ENCODE results near the gene EIF3M. TPM values are rescaled to one million over a fixed set of nuclear protein-coding genes. Genes with fewer than 3 reads are reported as not detected.
A peak's percentile ranks its signal among the peaks of the same experiment; 100 is the strongest.

EIF3M gene
- 138 and 240 TPM in 2 replicates for total RNA-seq
- polyA plus RNA-seq, result 491 and 538 TPM in 2 replicates
- polyA plus RNA-seq (2012), result 238 and 270 TPM in 2 replicates
- polyA minus RNA-seq (ENCODE audit: low replicate concordance), result 23.7 and 38.9 TPM in 2 replicates

DNA sequence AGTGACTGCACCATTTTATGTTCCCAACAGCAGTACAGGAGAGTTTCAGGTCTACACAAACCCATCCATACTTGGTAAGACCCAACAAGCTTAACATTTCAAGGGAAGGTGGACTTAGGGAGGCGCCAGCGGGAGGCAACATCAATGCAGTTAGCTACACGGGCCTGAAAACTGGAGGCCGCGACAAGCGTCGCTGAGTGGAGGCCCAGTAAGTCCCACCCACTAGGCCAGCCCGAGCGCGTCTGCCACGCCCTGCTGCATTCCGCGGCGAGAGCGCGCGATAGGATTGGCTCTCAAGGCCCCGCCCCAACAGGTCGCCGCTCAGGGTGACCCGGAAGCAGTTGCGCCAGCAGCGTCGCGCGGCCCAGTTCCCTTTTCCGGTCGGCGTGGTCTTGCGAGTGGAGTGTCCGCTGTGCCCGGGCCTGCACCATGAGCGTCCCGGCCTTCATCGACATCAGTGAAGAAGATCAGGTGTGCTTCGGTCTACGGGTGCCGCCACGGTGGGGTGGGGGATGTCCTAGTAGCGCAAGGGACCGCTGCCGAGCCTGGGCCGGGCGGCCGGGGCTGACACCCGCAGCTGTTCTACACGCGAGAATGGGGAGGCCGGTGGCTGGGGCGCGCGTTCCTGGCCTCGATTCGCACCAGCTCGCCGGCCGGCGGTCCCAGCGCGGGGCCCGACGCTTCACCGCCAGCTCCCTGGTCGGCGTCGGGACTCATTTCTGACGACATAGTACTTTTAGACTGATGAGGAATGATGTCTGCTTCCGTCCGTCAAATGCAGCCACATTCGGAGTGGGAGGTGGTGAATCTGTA lies at the start of gene EIF3M:
Gene EIF3M (plus strand): TSS at position 373 of the 813 bp plus-strand sequence. CDS start 57 bp downstream, at position 430.
- no peaks in the 10 kb centered on the region for H3K4me1 ChIP-seq (ENCODE audit: control insufficient read depth, extremely low read depth, insufficient read depth, low read length)
- no peaks in the 10 kb centered on the region for H4K20me1 ChIP-seq (ENCODE audit: control insufficient read depth, extremely low read depth, insufficient read depth, low read length)
- H3K9ac ChIP-seq (ENCODE audit: insufficient read depth, low read length), result peak within 1 kb of the TSS; percentile 71
- no peaks in the 10 kb centered on the region for H3K27me3 ChIP-seq (ENCODE audit: control insufficient read depth, insufficient read depth, low read length)
- peak within 1 kb of the TSS; percentile 70 to 97 (median 86) for H3K4me3 ChIP-seq (replicated peaks in 1 of 4; ENCODE audit: control extremely low read depth in 1 of 4, insufficient read depth in 1 of 4, low read depth in 3 of 4, low read length in 4 of 4)
- peak within 1 kb of the TSS; percentile 98 for H2AFZ ChIP-seq (ENCODE audit: low read length)
- H3K4me2 ChIP-seq (ENCODE audit: extremely low read depth, insufficient read depth, low read length), result peak within 1 kb of the TSS; percentile 73
- TF ChIP-seq, protein P1, sequence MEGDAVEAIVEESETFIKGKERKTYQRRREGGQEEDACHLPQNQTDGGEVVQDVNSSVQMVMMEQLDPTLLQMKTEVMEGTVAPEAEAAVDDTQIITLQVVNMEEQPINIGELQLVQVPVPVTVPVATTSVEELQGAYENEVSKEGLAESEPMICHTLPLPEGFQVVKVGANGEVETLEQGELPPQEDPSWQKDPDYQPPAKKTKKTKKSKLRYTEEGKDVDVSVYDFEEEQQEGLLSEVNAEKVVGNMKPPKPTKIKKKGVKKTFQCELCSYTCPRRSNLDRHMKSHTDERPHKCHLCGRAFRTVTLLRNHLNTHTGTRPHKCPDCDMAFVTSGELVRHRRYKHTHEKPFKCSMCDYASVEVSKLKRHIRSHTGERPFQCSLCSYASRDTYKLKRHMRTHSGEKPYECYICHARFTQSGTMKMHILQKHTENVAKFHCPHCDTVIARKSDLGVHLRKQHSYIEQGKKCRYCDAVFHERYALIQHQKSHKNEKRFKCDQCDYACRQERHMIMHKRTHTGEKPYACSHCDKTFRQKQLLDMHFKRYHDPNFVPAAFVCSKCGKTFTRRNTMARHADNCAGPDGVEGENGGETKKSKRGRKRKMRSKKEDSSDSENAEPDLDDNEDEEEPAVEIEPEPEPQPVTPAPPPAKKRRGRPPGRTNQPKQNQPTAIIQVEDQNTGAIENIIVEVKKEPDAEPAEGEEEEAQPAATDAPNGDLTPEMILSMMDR (conservative IDR thresholded peaks at IDR 0.05 in 1 of 2, IDR thresholded peaks at IDR 0.05 in 1 of 2; ENCODE audit: low read depth in 1 of 2, low read length in 2 of 2), result no peak
- TF ChIP-seq EZH2 (IDR thresholded peaks at IDR 0.05; ENCODE audit: low read length, missing control alignments), result no peak
- peaks cover 46% of the 10 kb centered on the region for H3K79me2 ChIP-seq (ENCODE audit: control insufficient read depth, insufficient read depth, low read length)
- peaks cover 1% of the 10 kb centered on the region for H3K36me3 ChIP-seq (ENCODE audit: control insufficient read depth, insufficient read depth, low read length)
- peak within 1 kb of the TSS; percentile 77 for H3K27ac ChIP-seq (ENCODE audit: insufficient read depth, low read length)
- peak; percentile 96 to 97 for DNase-seq (ENCODE audit: low read depth in 2 of 2)
- no peaks in the 10 kb centered on the region for H3K9me3 ChIP-seq (ENCODE audit: control insufficient read depth, insufficient read depth, low read depth, low read length)

DNA sequence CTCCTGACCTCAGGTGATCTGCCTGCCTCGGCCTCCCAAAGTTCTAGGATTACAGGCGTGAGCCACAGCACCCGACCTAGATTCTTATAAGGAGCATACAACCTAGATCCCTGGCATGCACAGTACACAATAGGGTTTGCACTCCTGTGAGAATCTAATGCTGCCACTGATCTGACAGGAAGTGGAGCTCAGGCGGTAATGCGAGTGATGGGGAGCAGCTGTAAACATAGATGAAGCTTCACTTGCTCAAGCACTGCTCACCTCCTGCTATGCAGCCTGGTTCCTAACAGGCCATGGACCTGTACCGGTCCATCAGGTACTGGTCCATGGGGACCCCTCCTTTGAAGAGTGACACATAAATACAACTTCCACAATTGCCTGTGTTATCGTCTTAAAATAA lies 44.8 kb upstream of the EIF3M start:
- Histone ChIP-seq H3K27me3 (ENCODE audit: control insufficient read depth, insufficient read depth, low read length) (no peaks in the 10 kb centered on the region), H3K36me3 (ENCODE audit: control insufficient read depth, insufficient read depth, low read length) (no peaks in the 10 kb centered on the region), H3K4me2 (ENCODE audit: extremely low read depth, insufficient read depth, low read length) (no peak overlapping the region), H2AFZ (ENCODE audit: low read length) (no peak overlapping the region), H4K20me1 (ENCODE audit: control insufficient read depth, extremely low read depth, insufficient read depth, low read length) (no peaks in the 10 kb centered on the region), H3K9ac (ENCODE audit: insufficient read depth, low read length) (no peak overlapping the region), H3K27ac (ENCODE audit: insufficient read depth, low read length) (no peak overlapping the region), H3K79me2 (ENCODE audit: control insufficient read depth, insufficient read depth, low read length) (no peaks in the 10 kb centered on the region), H3K4me1 (ENCODE audit: control insufficient read depth, extremely low read depth, insufficient read depth, low read length) (no peaks in the 10 kb centered on the region), H3K9me3 (ENCODE audit: control insufficient read depth, insufficient read depth, low read depth, low read length) (no peaks in the 10 kb centered on the region), H3K4me3 (replicated peaks in 1 of 4; ENCODE audit: control extremely low read depth in 1 of 4, insufficient read depth in 1 of 4, low read depth in 3 of 4, low read length in 4 of 4) (no peak overlapping the region)
- no peak for DNase-seq (ENCODE audit: low read depth in 2 of 2)
- TF ChIP-seq, protein P1 (conservative IDR thresholded peaks at IDR 0.05 in 1 of 2, IDR thresholded peaks at IDR 0.05 in 1 of 2; ENCODE audit: low read depth in 1 of 2, low read length in 2 of 2), result no peak
- no peak for TF ChIP-seq EZH2 (IDR thresholded peaks at IDR 0.05; ENCODE audit: low read length, missing control alignments)

DNA sequence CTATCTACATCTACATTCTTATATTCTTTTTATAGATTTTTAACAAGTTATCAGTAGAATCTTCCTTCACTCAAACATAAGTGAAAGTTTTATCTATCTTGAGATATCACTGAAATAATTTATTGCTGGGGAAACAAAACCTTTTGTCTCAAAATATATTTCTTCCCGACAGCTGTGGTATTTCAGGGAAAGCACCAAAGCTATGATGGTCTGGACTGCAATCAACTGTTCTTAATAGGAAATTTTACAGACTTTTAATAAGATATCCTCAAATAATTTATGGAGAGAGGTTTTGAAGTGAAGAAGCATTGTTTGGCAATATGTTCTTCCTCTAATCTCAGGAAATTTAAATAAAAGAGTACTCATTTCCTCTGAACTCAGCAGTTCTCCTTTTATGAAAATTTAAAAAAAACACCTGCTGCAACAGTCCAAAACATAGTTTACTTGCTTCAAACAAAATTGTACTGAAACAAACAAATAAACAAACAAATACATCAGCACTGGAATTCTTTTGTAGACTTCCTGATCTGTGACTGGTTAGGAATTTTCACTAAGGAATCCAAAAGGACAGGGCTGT lies 33.9 kb upstream of the EIF3M start:
- no peaks in the 10 kb centered on the region for H3K36me3 ChIP-seq (ENCODE audit: control insufficient read depth, insufficient read depth, low read length)
- H3K4me1 ChIP-seq (ENCODE audit: control insufficient read depth, extremely low read depth, insufficient read depth, low read length), result no peaks in the 10 kb centered on the region
- H3K9ac ChIP-seq (ENCODE audit: insufficient read depth, low read length), result no peak overlapping the region
- TF ChIP-seq, protein P1 (conservative IDR thresholded peaks at IDR 0.05 in 1 of 2, IDR thresholded peaks at IDR 0.05 in 1 of 2; ENCODE audit: low read depth in 1 of 2, low read length in 2 of 2), result no peak
- TF ChIP-seq EZH2 (IDR thresholded peaks at IDR 0.05; ENCODE audit: low read length, missing control alignments), result no peak
- no peaks in the 10 kb centered on the region for H3K9me3 ChIP-seq (ENCODE audit: control insufficient read depth, insufficient read depth, low read depth, low read length)
- no peak overlapping the region for H3K4me3 ChIP-seq (replicated peaks in 1 of 4; ENCODE audit: control extremely low read depth in 1 of 4, insufficient read depth in 1 of 4, low read depth in 3 of 4, low read length in 4 of 4)
- H4K20me1 ChIP-seq (ENCODE audit: control insufficient read depth, extremely low read depth, insufficient read depth, low read length), result no peaks in the 10 kb centered on the region
- DNase-seq (ENCODE audit: low read depth in 2 of 2), result no peak
- no peaks in the 10 kb centered on the region for H3K27me3 ChIP-seq (ENCODE audit: control insufficient read depth, insufficient read depth, low read length)
- H3K27ac ChIP-seq (ENCODE audit: insufficient read depth, low read length), result no peak overlapping the region
- H2AFZ ChIP-seq (ENCODE audit: low read length), result no peak overlapping the region
- H3K79me2 ChIP-seq (ENCODE audit: control insufficient read depth, insufficient read depth, low read length), result no peaks in the 10 kb centered on the region
- no peak overlapping the region for H3K4me2 ChIP-seq (ENCODE audit: extremely low read depth, insufficient read depth, low read length)
